DMS 273 (cell line): ENCODE results near the gene ERMARD.
"Not testable (repeated sequence)": the region's sequence is repeated elsewhere in the genome, so short reads cannot be mapped to it uniquely, and the experiment has no call there.

Experiments used
- DNase-seq: peaks from one replicate; lab custom pipeline; 2025; ENCODE audit not compliant: unreplicated experiment; lab: John Stamatoyannopoulos, UW

The ERMARD gene

GRCh38 chr6:169738204-169738975, 13.0 kb upstream of the ERMARD start:
- DNase-seq: peak; percentile 62

GRCh38 chr6:169738976-169739529, 12.4 kb upstream of the ERMARD start:
- peak; percentile 62 for DNase-seq

- no peak for DNase-seq
Observed at GRCh38 chr6:169741344-169741743, 10.1 kb upstream of the ERMARD start.

- no peak for DNase-seq
Observed at GRCh38 chr6:169745405-169745804, 6.0 kb upstream of the ERMARD start.

GRCh38 chr6:169746556-169746955, 4.9 kb upstream of the ERMARD start:
- no peak for DNase-seq

GRCh38 chr6:169752074-169752623, 727 bp downstream of the ERMARD start:
- no peak for DNase-seq

- DNase-seq: no peak
Observed at GRCh38 chr6:169755162-169755561, 3.7 kb downstream of the ERMARD start.

GRCh38 chr6:169763308-169763707, 11.9 kb downstream of the ERMARD start:
- no peak for DNase-seq

GRCh38 chr6:169763881-169764280, 12.5 kb downstream of the ERMARD start:
- no peak for DNase-seq

GRCh38 chr6:169765789-169766188, 14.4 kb downstream of the ERMARD start:
- not testable (repeated sequence) for DNase-seq

GRCh38 chr6:169766232-169766631, 14.8 kb downstream of the ERMARD start:
- DNase-seq: no peak

GRCh38 chr6:169766921-169767736, 15.7 kb downstream of the ERMARD start:
- no peak for DNase-seq

- DNase-seq: peak; percentile 13
Observed at GRCh38 chr6:169774347-169774746, 22.9 kb downstream of the ERMARD start.

GRCh38 chr6:169775321-169775720, 23.9 kb downstream of the ERMARD start:
- DNase-seq: no peak

GRCh38 chr6:169776379-169776778, 25.0 kb downstream of the ERMARD start:
- no peak for DNase-seq

GRCh38 chr6:169777896-169778295, 26.5 kb downstream of the ERMARD start:
- DNase-seq: no peak

GRCh38 chr6:169778646-169779045, 27.2 kb downstream of the ERMARD start:
- no peak for DNase-seq

GRCh38 chr6:169779092-169779815, 27.8 kb downstream of the ERMARD start:
- DNase-seq: no peak

- no peak for DNase-seq
Observed at GRCh38 chr6:169779896-169780295, 28.5 kb downstream of the ERMARD start.

- DNase-seq: no peak
Observed at GRCh38 chr6:169780571-169781091, 29.2 kb downstream of the ERMARD start.

- no peak for DNase-seq
Observed at GRCh38 chr6:169782966-169783365, 31.5 kb downstream of the ERMARD start.
